Measurements from ENCODE around the gene CXXC1. TPM values are rescaled to one million over a fixed set of nuclear protein-coding genes. Genes with fewer than 3 reads are reported as not detected.
"Not testable (repeated sequence)": the region's sequence is repeated elsewhere in the genome, so short reads cannot be mapped to it uniquely, and the experiment has no call there.

The CXXC1 gene
- total RNA-seq, 1 donor from 2014 or later: 60.2 TPM

DNA sequence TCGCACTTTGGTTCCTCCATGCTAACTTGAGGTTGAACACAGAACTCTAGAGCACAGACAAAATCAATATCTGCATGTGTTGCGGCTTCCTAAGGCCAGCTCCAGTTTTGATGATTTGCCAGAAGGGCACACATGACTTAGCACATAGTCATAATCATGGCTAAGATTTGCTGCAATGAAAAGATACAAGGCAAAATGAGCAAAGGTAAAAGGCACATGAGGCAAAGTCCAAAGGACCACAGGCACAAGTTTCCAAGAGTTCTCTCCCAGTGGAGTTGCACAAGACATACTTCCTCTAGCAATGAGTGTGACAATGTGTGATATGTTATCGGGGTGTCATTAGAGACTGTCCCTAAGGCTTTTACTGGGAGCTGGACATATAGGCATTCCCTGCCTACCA is 24.2 kb upstream of the CXXC1 start:
- intact Hi-C loops (cut with DNase I): no loop called here

DNA sequence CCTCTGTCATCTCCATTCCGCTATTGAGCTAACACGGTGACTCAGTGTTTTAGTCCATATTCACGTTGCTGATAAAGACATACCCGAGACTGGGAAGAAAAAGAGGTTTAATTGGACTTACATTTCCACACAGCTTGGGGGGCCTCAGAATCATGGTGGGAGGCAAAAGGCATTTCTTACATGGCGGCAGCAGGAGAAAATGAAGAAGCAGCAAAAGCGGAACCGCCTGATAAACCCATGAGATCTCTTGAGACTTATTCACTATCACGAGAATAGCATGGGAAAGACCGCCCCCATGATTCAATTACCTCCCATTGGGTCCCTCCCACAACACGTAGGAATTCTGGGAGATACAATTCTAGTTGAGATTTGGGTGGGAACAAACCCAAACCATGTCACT is 22.6 kb upstream of the CXXC1 start:
- intact Hi-C loops (cut with DNase I): no loop called here
- Histone ChIP-seq H3K27ac (no peak overlapping the region), H3K27me3 (ENCODE audit: low read depth) (peaks cover 22% of the 10 kb centered on the region), H3K9me3 (no peaks in the 10 kb centered on the region), H3K36me3 (no peaks in the 10 kb centered on the region), H3K4me3 (no peak overlapping the region), H3K4me1 (peaks cover 16% of the 10 kb centered on the region)
- TF ChIP-seq CTCF (IDR thresholded peaks at IDR 0.05): no peak
- ATAC-seq (no peak), DNase-seq (no peak)

More for the DNA sequence above, 24.2 kb upstream of the CXXC1 start:
- Histone ChIP-seq H3K4me1 (peaks cover 16% of the 10 kb centered on the region), H3K4me3 (no peak overlapping the region), H3K36me3 (no peaks in the 10 kb centered on the region), H3K9me3 (no peaks in the 10 kb centered on the region), H3K27ac (no peak overlapping the region), H3K27me3 (ENCODE audit: low read depth) (peaks cover 22% of the 10 kb centered on the region)
- DNase-seq (no peak), ATAC-seq (no peak)
- no peak for TF ChIP-seq CTCF (IDR thresholded peaks at IDR 0.05)

DNA sequence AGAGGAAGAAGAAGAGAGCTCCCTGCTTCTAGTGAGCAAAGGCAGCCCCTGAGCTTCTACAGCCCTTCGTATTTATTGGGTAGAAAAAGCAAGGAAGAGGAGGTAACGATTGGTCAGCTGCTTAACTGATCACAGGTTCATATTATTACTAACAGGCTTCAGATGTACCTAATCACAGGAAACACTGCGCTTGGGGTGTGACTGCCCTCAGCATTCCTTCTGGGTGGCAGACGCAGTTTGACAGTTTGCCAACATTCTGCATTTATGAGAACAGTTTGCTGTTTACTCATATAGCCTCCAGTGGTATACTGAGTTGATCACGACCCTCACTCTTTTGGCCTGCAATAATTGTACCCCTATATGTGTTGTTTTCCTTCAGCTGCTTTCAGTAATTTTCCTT is 21.4 kb upstream of the CXXC1 start:
- H3K36me3 ChIP-seq; H3K9me3 ChIP-seq; ATAC-seq; H3K4me3 ChIP-seq; DNase-seq; intact Hi-C loops (cut with DNase I); H3K27ac ChIP-seq: not testable (repeated sequence)
- Histone ChIP-seq H3K27me3 (ENCODE audit: low read depth) (peaks cover 28% of the 10 kb centered on the region), H3K4me1 (peaks cover 16% of the 10 kb centered on the region)

GRCh38 chr18:50307738-50308470 is 20.4 kb upstream of the CXXC1 start:
- H3K27ac ChIP-seq: peak overlapping the region; percentile 43
- peak overlapping the region; percentile 54 for H3K4me3 ChIP-seq
- DNase-seq (peak; percentile 94), ATAC-seq (peak; percentile 96 to 98)
- TF ChIP-seq CTCF (IDR thresholded peaks at IDR 0.05): no peak
- intact Hi-C loops (cut with DNase I): no loop called here
- H3K9me3 ChIP-seq: no peaks in the 10 kb centered on the region
- H3K4me1 ChIP-seq: peaks cover 16% of the 10 kb centered on the region
- H3K36me3 ChIP-seq: no peaks in the 10 kb centered on the region
- H3K27me3 ChIP-seq (ENCODE audit: low read depth): peaks cover 35% of the 10 kb centered on the region

DNA sequence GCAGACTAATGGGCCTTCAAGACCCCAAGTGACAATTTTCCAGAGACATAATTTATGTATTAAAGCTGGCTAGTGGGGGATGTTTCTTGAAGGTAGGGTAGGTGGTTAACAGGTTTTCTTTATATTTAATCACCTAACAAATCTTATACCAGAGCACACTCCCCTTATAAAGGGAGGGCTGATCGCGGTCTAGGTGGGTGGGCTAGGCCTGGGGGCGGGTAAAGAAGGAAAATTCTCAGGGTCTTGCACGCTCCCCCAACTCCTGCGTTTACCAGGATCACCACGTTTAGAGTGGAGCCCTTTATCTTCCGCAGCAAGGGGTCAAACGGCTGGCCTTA is 19.9 kb upstream of the CXXC1 start:
- no peak for DNase-seq
- H3K4me1 ChIP-seq: peaks cover 16% of the 10 kb centered on the region
- H3K27me3 ChIP-seq (ENCODE audit: low read depth): peaks cover 40% of the 10 kb centered on the region
- no peak for TF ChIP-seq CTCF (IDR thresholded peaks at IDR 0.05)
- intact Hi-C loops (cut with DNase I): no loop called here
- H3K9me3 ChIP-seq: no peaks in the 10 kb centered on the region
- H3K4me3 ChIP-seq: peak overlapping the region; percentile 54
- no peaks in the 10 kb centered on the region for H3K36me3 ChIP-seq
- no peak for ATAC-seq
- H3K27ac ChIP-seq: peak overlapping the region; percentile 8

DNA sequence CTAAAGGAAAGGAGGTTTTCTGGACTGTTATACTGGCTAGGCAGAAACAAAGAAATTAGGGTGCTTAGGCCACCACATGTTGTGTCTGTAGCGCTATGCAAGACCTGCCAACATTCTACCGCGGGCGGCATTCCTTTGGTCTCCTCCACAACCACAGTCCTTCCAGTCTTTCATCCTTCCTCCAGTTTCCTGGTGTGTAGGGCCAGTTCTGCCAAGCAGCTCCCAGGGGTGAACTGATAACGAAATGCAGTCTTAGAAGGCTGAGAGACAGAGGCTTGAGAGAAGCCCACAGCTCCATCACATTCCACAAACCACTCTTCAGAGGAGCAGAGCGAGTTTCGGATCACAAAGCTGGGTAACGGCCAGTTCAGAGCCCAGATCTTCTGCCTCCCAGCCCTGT is 19.5 kb upstream of the CXXC1 start:
- ATAC-seq: no peak
- Histone ChIP-seq H3K36me3 (no peaks in the 10 kb centered on the region), H3K27me3 (ENCODE audit: low read depth) (peaks cover 36% of the 10 kb centered on the region), H3K9me3 (no peaks in the 10 kb centered on the region), H3K4me1 (peaks cover 16% of the 10 kb centered on the region), H3K4me3 (no peak overlapping the region), H3K27ac (peak overlapping the region; percentile 8)
- no peak for DNase-seq
- TF ChIP-seq CTCF (IDR thresholded peaks at IDR 0.05): no peak
- intact Hi-C loops (cut with DNase I): no loop called here
